Measurements from ENCODE around the gene YKT6.
"Not testable (repeated sequence)": the region's sequence is repeated elsewhere in the genome, so short reads cannot be mapped to it uniquely, and the experiment has no call there.

Gene YKT6

DNA sequence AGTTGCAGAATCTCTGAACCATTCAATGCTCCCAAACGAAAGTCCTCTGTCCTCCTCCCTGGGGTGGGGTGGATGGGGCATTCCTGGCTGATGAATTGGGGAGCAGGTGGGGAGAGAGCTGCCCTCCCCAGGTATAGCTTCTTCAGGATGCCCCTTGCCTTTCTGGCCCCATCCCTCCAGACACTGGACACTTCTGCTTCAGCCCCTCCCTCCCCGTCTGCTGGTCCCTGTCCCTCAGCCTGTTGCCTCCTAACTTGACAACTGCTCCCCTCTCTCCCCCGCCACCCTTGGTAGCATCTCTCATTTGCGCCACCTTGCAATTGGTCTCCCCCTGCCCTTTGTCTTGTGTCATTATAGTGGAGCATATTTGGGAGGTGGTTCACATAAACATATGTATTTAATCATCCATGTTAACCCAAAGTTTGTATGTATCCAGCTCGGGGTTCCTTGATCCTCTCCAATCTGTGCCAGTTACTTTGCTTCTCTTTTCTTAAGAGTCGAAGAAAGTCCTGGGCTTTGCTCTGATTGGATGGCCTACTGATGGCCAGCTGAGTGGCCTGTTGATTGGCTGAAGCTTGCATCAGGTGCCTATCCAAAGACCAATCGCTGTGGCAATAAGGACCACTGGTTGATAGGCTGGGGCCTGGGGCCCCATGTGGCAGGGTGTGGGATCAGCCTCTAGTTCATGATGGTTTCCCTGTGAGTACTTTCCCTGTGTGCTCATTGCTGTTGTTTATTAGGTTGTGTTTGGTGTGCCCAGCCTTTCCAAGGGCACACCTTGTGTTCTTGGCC lies 7.6 kb upstream of the YKT6 start:
- DNase-seq (ENCODE audit: low read depth in 2 of 2), result no peak

DNA sequence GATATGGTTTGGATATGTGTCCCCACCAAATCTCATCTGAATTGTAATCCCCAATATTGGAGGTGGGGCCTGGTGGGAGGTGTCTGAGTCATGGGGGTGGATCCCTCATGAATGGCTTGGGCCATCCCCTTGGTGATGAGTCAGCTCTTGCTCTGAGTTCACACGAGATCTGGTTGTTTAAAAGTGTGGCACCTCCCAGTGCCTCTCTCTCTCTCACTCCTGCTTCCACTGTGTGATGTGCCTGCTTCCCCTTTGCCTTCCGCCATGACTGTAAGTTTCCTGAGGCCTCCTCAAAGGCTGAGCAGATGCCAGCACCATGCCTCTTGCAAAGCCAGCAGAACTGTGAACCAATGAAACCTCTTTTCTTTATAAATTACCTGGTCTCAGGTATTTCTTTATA lies 6.7 kb upstream of the YKT6 start:
- peak; percentile 18 to 35 for DNase-seq (ENCODE audit: low read depth in 2 of 2)

DNA sequence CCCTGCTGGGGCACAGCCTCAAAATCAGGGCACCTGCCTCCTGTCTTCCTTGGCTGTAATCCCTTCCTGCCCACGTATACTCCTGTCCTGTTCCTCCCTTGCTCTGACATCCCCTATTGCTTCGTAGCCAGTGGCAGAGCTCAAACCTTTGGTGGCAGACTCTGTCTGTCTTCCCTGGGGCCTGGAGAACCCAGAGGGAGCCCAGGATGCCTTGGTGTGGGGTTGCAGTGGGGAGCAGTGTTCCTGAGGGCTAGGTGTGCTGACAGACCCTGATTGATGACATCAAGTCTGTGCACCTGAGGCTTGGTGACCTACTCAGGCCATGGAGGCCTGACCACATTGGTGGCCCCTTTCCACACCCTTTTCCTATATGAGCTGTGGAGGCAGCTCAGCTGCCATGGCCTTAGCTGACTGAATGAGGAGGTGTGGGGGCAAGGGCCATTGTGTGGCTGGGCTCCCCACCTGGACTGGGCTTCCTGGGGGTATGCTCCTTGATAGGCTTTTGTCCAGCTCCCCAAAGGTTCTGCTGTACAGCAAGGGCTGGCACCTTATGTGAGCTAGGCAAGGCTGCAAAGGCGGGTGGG lies 6.1 kb upstream of the YKT6 start:
- DNase-seq (ENCODE audit: low read depth in 2 of 2), result no peak

- DNase-seq (ENCODE audit: low read depth in 2 of 2), result no peak
These were observed 4.9 kb upstream of the YKT6 start for GRCh38 chr7:44195889-44196288.

DNA sequence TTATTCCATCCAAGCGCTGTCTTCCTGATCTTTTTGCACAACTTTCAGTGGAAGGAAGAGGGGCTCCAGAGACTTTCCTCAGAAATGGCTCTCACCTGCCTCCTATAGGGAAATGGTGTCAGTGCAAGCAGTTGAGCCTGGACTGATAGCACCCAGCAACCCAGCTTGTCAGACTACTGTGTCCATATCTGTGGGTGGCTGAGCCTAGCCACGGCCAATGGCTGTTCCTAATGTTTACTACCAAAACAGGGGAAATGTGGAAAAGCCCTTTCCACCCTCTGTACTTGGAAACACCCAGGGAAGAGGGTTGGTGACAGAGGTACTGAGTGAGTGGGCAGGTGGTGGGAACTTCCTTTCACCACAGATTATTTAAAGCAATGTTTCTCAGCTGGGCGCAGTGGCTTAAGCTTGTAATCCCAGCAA lies 4.3 kb upstream of the YKT6 start:
- DNase-seq (ENCODE audit: low read depth in 2 of 2), result no peak

DNA sequence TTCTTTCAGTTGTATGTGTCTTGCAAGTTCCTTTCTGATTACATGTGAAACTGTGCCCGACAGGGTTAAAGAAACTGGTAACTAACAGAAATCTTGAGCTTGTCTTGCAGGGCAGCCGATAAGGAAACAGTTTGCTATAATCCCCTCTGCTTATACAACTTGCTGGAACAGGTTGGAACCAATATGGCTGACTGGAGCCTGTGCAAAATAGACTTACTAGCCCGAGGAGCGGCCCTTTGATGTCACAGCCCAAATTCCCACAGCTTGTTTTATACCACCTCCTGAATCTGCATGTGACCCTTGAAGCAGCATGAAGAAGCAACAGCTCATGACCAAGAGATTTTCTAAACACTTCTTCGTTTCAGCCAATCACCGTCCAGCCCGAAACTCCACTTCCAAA lies 3.3 kb upstream of the YKT6 start:
- no peak for DNase-seq (ENCODE audit: low read depth in 2 of 2)

- DNase-seq (ENCODE audit: low read depth in 2 of 2), result not testable (repeated sequence)
These were observed 615 bp upstream of the YKT6 start for GRCh38 chr7:44200163-44200562.

GRCh38 chr7:44201813-44202212 lies 1.0 kb downstream of the YKT6 start:
- DNase-seq (ENCODE audit: low read depth in 2 of 2), result no peak

GRCh38 chr7:44206008-44206407 lies 5.2 kb downstream of the YKT6 start:
- no peak for DNase-seq (ENCODE audit: low read depth in 2 of 2)

GRCh38 chr7:44208085-44208484 lies 7.3 kb downstream of the YKT6 start:
- no peak for DNase-seq (ENCODE audit: low read depth in 2 of 2)

DNA sequence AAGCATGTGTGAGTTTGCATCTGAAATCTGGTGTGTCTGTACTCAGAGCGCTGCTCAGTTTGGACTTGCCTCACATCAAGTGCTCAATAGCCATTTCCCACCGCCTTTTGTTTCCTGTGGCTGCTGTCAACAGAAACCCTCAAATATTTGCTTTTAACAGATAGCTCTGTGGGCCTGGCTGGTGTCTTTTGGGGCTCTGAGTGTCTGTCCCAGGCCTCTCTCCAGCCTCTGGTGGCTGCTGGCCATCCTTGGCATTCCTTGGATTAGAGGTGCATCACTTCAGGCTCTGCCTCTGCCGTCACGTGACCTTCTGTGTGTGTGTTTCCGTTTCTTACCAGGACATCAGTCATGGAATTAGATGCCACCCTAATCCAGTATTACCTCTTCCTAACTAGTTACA lies 9.3 kb downstream of the YKT6 start:
- no peak for DNase-seq (ENCODE audit: low read depth in 2 of 2)

DNA sequence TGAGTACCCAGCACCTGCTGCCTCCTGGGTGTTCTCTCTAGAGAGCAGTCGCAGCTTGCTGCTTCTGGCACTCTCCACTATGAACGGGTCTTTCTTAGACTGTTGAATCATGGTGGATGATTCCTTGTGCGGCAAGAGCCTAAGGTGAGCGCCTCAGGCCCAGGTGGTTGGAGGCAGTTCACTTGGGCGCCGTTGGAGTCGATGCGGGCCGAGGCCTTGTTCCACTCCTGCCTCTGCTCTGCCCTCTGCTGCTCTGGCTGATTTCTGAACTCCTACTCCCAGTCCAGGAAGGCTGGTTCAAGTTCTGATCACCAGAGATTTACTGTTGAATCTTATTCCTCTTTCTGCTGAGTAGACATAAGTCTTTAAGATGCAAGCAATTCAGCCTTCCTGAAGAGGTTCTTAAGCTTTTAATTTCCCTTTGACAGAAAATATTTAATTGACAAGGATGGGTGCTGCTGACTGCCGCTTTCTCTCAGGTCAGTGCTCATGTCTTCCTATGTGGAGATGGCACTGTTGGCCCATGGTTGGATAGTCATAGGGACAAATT lies 10.4 kb downstream of the YKT6 start:
- DNase-seq (ENCODE audit: low read depth in 2 of 2), result no peak

GRCh38 chr7:44212018-44212417 lies 11.2 kb downstream of the YKT6 start:
- no peak for DNase-seq (ENCODE audit: low read depth in 2 of 2)

DNA sequence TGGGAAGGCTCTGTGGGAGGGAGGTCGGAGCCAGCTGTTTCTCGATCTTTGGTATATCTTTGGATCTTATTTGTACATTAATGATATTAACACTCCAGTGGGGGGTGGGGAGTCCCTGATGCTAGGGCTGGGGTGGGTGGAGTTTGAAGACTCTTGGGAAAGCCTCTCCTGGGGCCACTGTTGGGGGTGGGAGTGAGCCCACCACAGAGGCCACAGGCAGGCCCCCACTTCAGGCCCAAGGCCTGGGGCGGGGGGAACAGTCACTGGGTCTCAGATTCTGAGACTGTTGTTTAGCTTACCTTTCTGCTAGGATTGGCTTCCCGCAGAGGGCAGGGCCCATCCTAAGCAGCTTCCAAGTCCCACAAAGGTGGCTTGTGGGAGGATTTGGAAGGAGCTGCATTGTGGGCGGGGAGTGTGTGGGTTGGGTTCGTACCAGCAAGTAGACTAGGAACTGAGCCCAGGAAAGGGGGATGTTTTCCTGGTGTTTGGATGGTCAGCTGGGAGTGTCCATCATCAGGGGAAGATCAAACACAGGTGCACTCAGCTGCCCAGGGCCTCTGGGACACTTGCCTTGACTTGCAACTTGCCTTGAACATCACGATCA lies 11.9 kb downstream of the YKT6 start:
- no peak for DNase-seq (ENCODE audit: low read depth in 2 of 2)

GRCh38 chr7:44213206-44213876 lies 12.6 kb downstream of the YKT6 start:
- DNase-seq (ENCODE audit: low read depth in 2 of 2), result no peak

GRCh38 chr7:44213877-44214388 lies 13.2 kb downstream of the YKT6 start:
- no peak for DNase-seq (ENCODE audit: low read depth in 2 of 2)

GRCh38 chr7:44215531-44215930 lies 14.8 kb downstream of the YKT6 start:
- DNase-seq (ENCODE audit: low read depth in 2 of 2), result no peak

DNA sequence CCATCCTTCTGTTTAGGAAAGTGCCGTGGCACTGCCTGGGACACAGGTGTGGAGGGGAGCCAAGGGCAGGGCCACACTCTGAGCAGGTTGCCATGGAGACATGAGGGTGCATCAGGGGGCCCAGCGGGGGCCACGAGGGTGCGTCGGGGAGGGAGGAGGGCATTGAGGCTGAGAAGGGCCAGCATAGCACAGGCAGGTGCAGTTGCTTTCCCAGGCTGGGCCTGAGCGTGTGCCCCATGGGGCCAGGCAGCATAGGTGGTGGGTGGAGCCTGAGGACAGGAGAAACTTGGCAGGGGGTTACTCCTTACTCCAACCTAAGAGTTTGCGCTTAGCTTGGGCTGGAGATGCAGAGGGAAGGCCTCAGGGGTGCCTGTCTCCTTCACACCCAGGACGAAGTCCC lies 15.2 kb downstream of the YKT6 start:
- no peak for DNase-seq (ENCODE audit: low read depth in 2 of 2)

DNA sequence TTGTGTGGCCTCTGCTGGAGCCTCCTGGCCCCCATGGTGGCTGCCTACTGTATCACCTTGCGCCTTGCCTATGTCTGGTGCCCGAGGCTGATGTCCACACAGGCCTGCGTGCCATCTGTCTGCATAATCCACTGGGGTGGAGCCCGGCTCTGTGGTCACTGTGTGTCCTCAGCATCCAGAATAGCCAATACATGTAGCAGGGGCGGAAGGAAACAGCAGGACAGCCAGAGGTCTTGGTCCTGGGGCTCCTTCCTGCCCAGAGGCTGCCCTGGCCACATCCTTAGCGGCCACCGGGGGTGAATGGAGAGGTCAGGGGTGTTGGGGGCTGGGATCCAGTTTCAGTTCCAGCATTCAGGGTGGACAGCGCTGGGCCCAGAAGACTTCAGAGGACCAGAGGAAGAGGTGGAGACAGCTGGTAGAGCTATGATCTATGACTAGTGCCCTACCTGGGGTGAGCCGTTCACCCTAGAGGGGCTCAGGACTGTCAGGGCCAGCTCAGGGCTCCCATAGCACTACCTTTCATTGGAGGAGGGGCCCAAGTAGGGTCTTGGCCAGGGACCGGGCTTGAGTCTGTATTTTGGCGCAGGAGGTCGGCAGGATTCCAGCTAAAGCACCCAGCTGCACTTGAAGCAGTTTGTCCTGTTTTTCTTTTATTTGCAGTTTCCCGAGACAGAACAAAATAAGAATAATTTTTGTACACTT lies 15.9 kb downstream of the YKT6 start:
- no peak for DNase-seq (ENCODE audit: low read depth in 2 of 2)

GRCh38 chr7:44217223-44217714 lies 16.5 kb downstream of the YKT6 start:
- DNase-seq (ENCODE audit: low read depth in 2 of 2), result no peak

- no peak for DNase-seq (ENCODE audit: low read depth in 2 of 2)
These were observed 17.1 kb downstream of the YKT6 start for GRCh38 chr7:44217852-44218402.
